BLaER1 treated with 17β-estradiol and CSF1 and Interleukin-3, amounts not matched to agents 10 nM and 100 nM (cell line): ENCODE results near the gene MRPS12.

Experiments
- H3K27ac ChIP-seq, 11 experiments: shearing (Covaris generic); formaldehyde crosslinking; 2 replicates each; pipeline ENCODE4 v1.8.1; 2022
- H3K27me3 ChIP-seq, 11 experiments: shearing (Covaris generic); formaldehyde crosslinking; 2 replicates each; pipeline ENCODE4 v1.8.1; 2022
- H3K36me3 ChIP-seq, 11 experiments: shearing (Covaris generic); formaldehyde crosslinking; 2 replicates each; pipeline ENCODE4 v1.8.1; 2022
- H3K4me1 ChIP-seq, 10 experiments: shearing (Covaris generic); formaldehyde crosslinking; 2 replicates each; pipeline ENCODE4 v1.8.1; 2022
- H3K4me2 ChIP-seq, 11 experiments: shearing (Covaris generic); formaldehyde crosslinking; 2 replicates each; pipeline ENCODE4 v1.8.1; 2022
- H3K4me3 ChIP-seq, 10 experiments: shearing (Covaris generic); formaldehyde crosslinking; 2 replicates each; pipeline ENCODE4 v1.8.1; 2022
- H3K9ac ChIP-seq, 11 experiments: shearing (Covaris generic); formaldehyde crosslinking; 2 replicates each; pipeline ENCODE4 v1.8.1; 2022
- H3K9me3 ChIP-seq, 11 experiments: shearing (Covaris generic); formaldehyde crosslinking; replicated peaks in 1 of 11; 2 replicates each; pipeline ENCODE4 v1.8.1; 2022
- H4K20me1 ChIP-seq, 11 experiments: shearing (Covaris generic); formaldehyde crosslinking; 2 replicates each; pipeline ENCODE4 v1.8.1; 2022
- Cebpa-rat ChIP-seq, 11 experiments: shearing (Covaris generic); IDR thresholded peaks; 2 replicates each; pipeline ENCODE4 v1.8.1; 2022

Gene MRPS12

GRCh38 chr19:38915329-38916321, 15.1 kb upstream of the MRPS12 start:
- H3K9me3 ChIP-seq = no peaks in the 10 kb centered on the region
- peaks cover 10 to 22% (median 16%) of the 10 kb centered on the region in 10 experiments; a peak in 18 of 20 replicates for H3K4me1 ChIP-seq
- peak overlapping the region in 1 of 11 experiments; percentile 18; a peak in 1 of 22 replicates for H3K27ac ChIP-seq
- peaks cover 0 to 33% (median 5%) of the 10 kb centered on the region in 11 experiments; a peak in 7 of 22 replicates for H3K36me3 ChIP-seq
- TF ChIP-seq Cebpa-rat (IDR thresholded peaks at IDR 0.05) = no peak
- 0 out of 22 replicates have a peak, but pooled peaks cover 0 to 4% (median 0%) of the 10 kb centered on the region in 11 experiments for H4K20me1 ChIP-seq
- no peaks in the 10 kb centered on the region for H3K27me3 ChIP-seq
- H3K9ac ChIP-seq = peak overlapping the region in 2 of 11 experiments; percentile 10 to 15; a peak in 2 of 22 replicates
- no peak overlapping the region for H3K4me2 ChIP-seq
- no peak overlapping the region for H3K4me3 ChIP-seq

GRCh38 chr19:38917516-38917915, 13.2 kb upstream of the MRPS12 start:
- Histone ChIP-seq H3K9ac (peak overlapping the region in 5 of 11 experiments; percentile 11 to 38 (median 18); a peak in 2 of 22 replicates), H3K4me1 (peaks cover 9 to 25% (median 16%) of the 10 kb centered on the region in 10 experiments; a peak in 18 of 20 replicates)

GRCh38 chr19:38917921-38918491, 12.7 kb upstream of the MRPS12 start:
- H3K27ac ChIP-seq = no peak overlapping the region
- H3K4me3 ChIP-seq = no peak overlapping the region
- H3K4me2 ChIP-seq = no peak overlapping the region
- 0 out of 22 replicates have a peak, but pooled peaks cover 0 to 4% (median 0%) of the 10 kb centered on the region in 11 experiments for H4K20me1 ChIP-seq
- H3K27me3 ChIP-seq = no peaks in the 10 kb centered on the region
- H3K4me1 ChIP-seq = peaks cover 4 to 20% (median 11%) of the 10 kb centered on the region in 10 experiments; a peak in 18 of 20 replicates
- TF ChIP-seq Cebpa-rat (IDR thresholded peaks at IDR 0.05) = no peak
- peaks cover 11 to 50% (median 21%) of the 10 kb centered on the region in 11 experiments for H3K36me3 ChIP-seq
- H3K9ac ChIP-seq = peak overlapping the region in 5 of 11 experiments; percentile 11 to 38 (median 18); a peak in 3 of 22 replicates
- H3K9me3 ChIP-seq = no peaks in the 10 kb centered on the region

More at GRCh38 chr19:38917516-38917915, 13.2 kb upstream of the MRPS12 start:
- H3K4me3 ChIP-seq = no peak overlapping the region
- H3K36me3 ChIP-seq = peaks cover 11 to 48% (median 19%) of the 10 kb centered on the region in 11 experiments
- no peaks in the 10 kb centered on the region for H3K27me3 ChIP-seq
- H3K9me3 ChIP-seq = no peaks in the 10 kb centered on the region
- H4K20me1 ChIP-seq = 0 out of 22 replicates have a peak, but pooled peaks cover 0 to 4% (median 0%) of the 10 kb centered on the region in 11 experiments
- no peak overlapping the region for H3K4me2 ChIP-seq
- no peak overlapping the region for H3K27ac ChIP-seq
- no peak for TF ChIP-seq Cebpa-rat (IDR thresholded peaks at IDR 0.05)

GRCh38 chr19:38918526-38918925, 12.2 kb upstream of the MRPS12 start:
- Histone ChIP-seq H3K4me2 (no peak overlapping the region), H4K20me1 (0 out of 22 replicates have a peak, but pooled peaks cover 0 to 4% (median 0%) of the 10 kb centered on the region in 11 experiments), H3K4me3 (no peak overlapping the region), H3K4me1 (peaks cover 0 to 16% (median 7%) of the 10 kb centered on the region in 10 experiments; a peak in 15 of 20 replicates), H3K9me3 (no peaks in the 10 kb centered on the region), H3K36me3 (peaks cover 13 to 53% (median 21%) of the 10 kb centered on the region in 11 experiments), H3K9ac (peak overlapping the region in 2 of 11 experiments; percentile 11 to 38; a peak in 2 of 22 replicates), H3K27ac (no peak overlapping the region), H3K27me3 (no peaks in the 10 kb centered on the region)
- TF ChIP-seq Cebpa-rat (IDR thresholded peaks at IDR 0.05) = no peak

GRCh38 chr19:38919837-38920601, 10.7 kb upstream of the MRPS12 start:
- no peaks in the 10 kb centered on the region for H3K9me3 ChIP-seq
- H3K36me3 ChIP-seq = peaks cover 26 to 63% (median 33%) of the 10 kb centered on the region in 11 experiments
- 0 out of 22 replicates have a peak, but pooled peaks cover 0 to 4% (median 0%) of the 10 kb centered on the region in 11 experiments for H4K20me1 ChIP-seq
- peak overlapping the region in 10 of 11 experiments; percentile 16 to 61 (median 47); a peak in 16 of 22 replicates for H3K9ac ChIP-seq
- peak overlapping the region in 7 of 11 experiments; percentile 10 to 53 (median 36); a peak in 6 of 22 replicates for H3K27ac ChIP-seq
- H3K4me2 ChIP-seq = peak overlapping the region in 6 of 11 experiments; percentile 9 to 58 (median 37); a peak in 12 of 22 replicates
- no peak for TF ChIP-seq Cebpa-rat (IDR thresholded peaks at IDR 0.05)
- no peak overlapping the region for H3K4me3 ChIP-seq
- peaks cover 0 to 16% (median 7%) of the 10 kb centered on the region in 10 experiments; a peak in 15 of 20 replicates for H3K4me1 ChIP-seq
- no peaks in the 10 kb centered on the region for H3K27me3 ChIP-seq

GRCh38 chr19:38920602-38921419, 9.9 kb upstream of the MRPS12 start:
- peaks cover 0 to 16% (median 7%) of the 10 kb centered on the region in 10 experiments; a peak in 15 of 20 replicates for H3K4me1 ChIP-seq
- H3K27me3 ChIP-seq = no peaks in the 10 kb centered on the region
- H3K27ac ChIP-seq = peak overlapping the region in 7 of 11 experiments; percentile 10 to 53 (median 36); a peak in 6 of 22 replicates
- H4K20me1 ChIP-seq = 0 out of 22 replicates have a peak, but pooled peaks cover 0 to 4% (median 0%) of the 10 kb centered on the region in 11 experiments
- no peak overlapping the region for H3K4me3 ChIP-seq
- H3K4me2 ChIP-seq = peak overlapping the region in 6 of 11 experiments; percentile 9 to 58 (median 37); a peak in 12 of 22 replicates
- H3K36me3 ChIP-seq = peaks cover 33 to 63% (median 40%) of the 10 kb centered on the region in 11 experiments
- no peaks in the 10 kb centered on the region for H3K9me3 ChIP-seq
- H3K9ac ChIP-seq = peak overlapping the region in 10 of 11 experiments; percentile 16 to 61 (median 47); a peak in 16 of 22 replicates
- TF ChIP-seq Cebpa-rat (IDR thresholded peaks at IDR 0.05) = no peak
